HepG2 (cell line): ENCODE results near the gene ADAM15. TPM values are rescaled to one million over a fixed set of nuclear protein-coding genes. Genes with fewer than 3 reads are reported as not detected.

Experiments used
- BCL3 ChIP-seq: sonication (generic); formaldehyde crosslinking; IDR thresholded peaks from 2 replicates; pipeline ENCODE4 v1.5.1; 2020; ENCODE audit warnings: mild to moderate bottlenecking, missing genetic modification reagents, moderate library complexity
- GLMP ChIP-seq: sonication (generic); formaldehyde crosslinking; IDR thresholded peaks from 2 replicates; pipeline ENCODE4 v1.9.0; 2021; ENCODE audit warnings: missing genetic modification reagents, mild to moderate bottlenecking, borderline replicate concordance
- ISL2 ChIP-seq: sonication (generic); formaldehyde crosslinking; IDR thresholded peaks from 2 replicates; pipeline ENCODE4 v1.5.0; 2020; ENCODE audit warnings: missing genetic modification reagents
- MAFF ChIP-seq: IDR thresholded peaks from 2 replicates; pipeline ENCODE4 v1.6.1; 2011; ENCODE audit warnings: low read depth, low read length, improper control_type of control experiment
- MLXIP ChIP-seq: sonication (generic); formaldehyde crosslinking; IDR thresholded peaks from 2 replicates; pipeline ENCODE4 v1.9.0; 2021; ENCODE audit warnings: missing genetic modification reagents, borderline replicate concordance
- MTF2 ChIP-seq: sonication (generic); formaldehyde crosslinking; IDR thresholded peaks from 2 replicates; pipeline ENCODE4 v1.5.0; 2020; ENCODE audit warnings: missing genetic modification reagents, borderline replicate concordance
- SMAD3 ChIP-seq: sonication (generic); formaldehyde crosslinking; IDR thresholded peaks from 2 replicates; pipeline ENCODE4 v1.4.0; 2020; ENCODE audit warnings: missing genetic modification reagents
- SRY ChIP-seq: sonication (generic); formaldehyde crosslinking; IDR thresholded peaks from 2 replicates; pipeline ENCODE4 v1.8.0; 2022; ENCODE audit warnings: mild to moderate bottlenecking, missing genetic modification reagents
- TAF1 ChIP-seq: sonication (generic); formaldehyde crosslinking; IDR thresholded peaks from 2 replicates; pipeline ENCODE4 v1.4.0; 2020; ENCODE audit warnings: missing genetic modification reagents
- TFDP1 ChIP-seq: IDR thresholded peaks from 2 replicates; pipeline ENCODE4 v1.6.1; 2016; ENCODE audit warnings: missing compliant biosample characterization, missing genetic modification reagents, borderline replicate concordance
- TRIM24 ChIP-seq: sonication (generic); formaldehyde crosslinking; IDR thresholded peaks from 2 replicates; pipeline ENCODE4 v1.8.0; 2022; ENCODE audit warnings: mild to moderate bottlenecking, missing genetic modification reagents
- ZBTB33 ChIP-seq: sonication (generic); formaldehyde crosslinking; IDR thresholded peaks from 2 replicates; pipeline ENCODE4 v1.4.0; 2020; ENCODE audit warnings: missing genetic modification reagents
- ZBTB43 ChIP-seq: sonication (generic); formaldehyde crosslinking; conservative IDR thresholded peaks from 2 replicates; pipeline ENCODE4 v1.4.0; 2020; ENCODE audit warnings: missing genetic modification reagents
- ZNF18 ChIP-seq: sonication (generic); formaldehyde crosslinking; IDR thresholded peaks from 2 replicates; pipeline ENCODE4 v1.8.0; 2022; ENCODE audit warnings: mild to moderate bottlenecking, missing genetic modification reagents; ENCODE audit not compliant: insufficient replicate concordance
- ZNF788 ChIP-seq: sonication (generic); formaldehyde crosslinking; IDR thresholded peaks from 2 replicates; pipeline ENCODE4 v1.5.0; 2020; ENCODE audit warnings: mild to moderate bottlenecking, missing genetic modification reagents, borderline replicate concordance
- polyA plus RNA-seq, 8 experiments: library from polyadenylated mRNA; depleted of rRNA in 3 of 8; stranded (reverse) in 7 of 8; unstranded in 1 of 8; fragments of >200 nt; fragmentation: Illumina TruSeq in 4 of 8; extraction: Trizol in 4 of 8; gene quantifications; 2 replicates each; pipeline versions ENCODE4 v1.2.1 to v1.2.3, GENCODE V29; 2011 to 2016; ENCODE audit warnings: low read depth in 4 of 8, missing spikeins in 1 of 8, mixed read lengths in 1 of 8; ENCODE audit not compliant: insufficient read depth in 1 of 8
- total RNA-seq, 5 experiments: library from RNA; depleted of rRNA; stranded (reverse); fragments of >200 nt; fragmentation: Illumina TruSeq; extraction: Trizol; gene quantifications; 2 replicates each; pipeline ENCODE4 v1.2.3, GENCODE V29; 2016; ENCODE audit warnings: low read depth in 1 of 5

The ADAM15 gene
- total and polyA plus RNA-seq, 2 of the 13 experiments (the other 11 are each of a cell fraction or from before 2014, with no cell fraction given), result 17.9 to 25.6 TPM

GRCh38 chr1:155091071-155092051 lies 40.2 kb downstream of the ADAM15 start (continued):
- TF ChIP-seq ZBTB43 (peak; percentile 71; the same call in 1 of the 2 replicates), SRY (no peak), MTF2 (no peak), BCL3 (CRISPR knock-in tag) (no peak; the same call in 1 of the 2 replicates), TRIM24 (CRISPR knock-in tag) (0 out of 2 replicates have a peak, but pooled peaks have one; percentile 25), MAFF (no peak), ZBTB33 (CRISPR knock-in tag) (no peak; the same call in 1 of the 2 replicates), MLXIP (CRISPR knock-in tag) (no peak), SMAD3 (CRISPR knock-in tag) (no peak; the same call in 1 of the 2 replicates), TAF1 (peak; percentile 44; the same call in 1 of the 2 replicates), GLMP (CRISPR knock-in tag) (no peak), TFDP1 (CRISPR knock-in tag) (peak; percentile 60; the same call in 1 of the 2 replicates), ZNF788 (CRISPR knock-in tag) (peak; percentile 62; the same call in 1 of the 2 replicates), ZNF18 (CRISPR knock-in tag) (no peak), ISL2 (CRISPR knock-in tag) (peak; percentile 71)
